AG04449 (cell line): ENCODE data around the gene CARD8.

Experiments used
- CTCF ChIA-PET: fragments of 350-600 bp; formaldehyde crosslinking; extraction: SDS; loops from one replicate; lab custom pipeline; 2021; ENCODE audit warnings: antibody characterized with exemption; lab: Yijun Ruan, JAX
- POLR2A ChIA-PET: fragments of 400-600, 350-600 bp; formaldehyde crosslinking; extraction: SDS; loops from one replicate; lab custom pipeline; 2020; ENCODE audit warnings: antibody characterized with exemption, inconsistent platforms; lab: Yijun Ruan, JAX
- DNase-seq: peaks from one replicate; pipeline ENCODE4 v3.0.0-alpha.2; 2010; ENCODE audit warnings: low read depth, low spot score
- H3K4me3 ChIP-seq: 2 replicates; pipeline ENCODE4 v1.5.1; 2011; ENCODE audit warnings: low read depth, mild to moderate bottlenecking, control low read depth, low read length
- TF ChIP-seq, protein P1 (sequence below): IDR thresholded peaks from one replicate; pipeline ENCODE4 v1.5.1; 2011; ENCODE audit warnings: mild to moderate bottlenecking, moderate library complexity, low read length, control low read depth, inconsistent platforms; ENCODE audit not compliant: insufficient read depth; ENCODE audit errors: missing control alignments

The CARD8 gene

DNA sequence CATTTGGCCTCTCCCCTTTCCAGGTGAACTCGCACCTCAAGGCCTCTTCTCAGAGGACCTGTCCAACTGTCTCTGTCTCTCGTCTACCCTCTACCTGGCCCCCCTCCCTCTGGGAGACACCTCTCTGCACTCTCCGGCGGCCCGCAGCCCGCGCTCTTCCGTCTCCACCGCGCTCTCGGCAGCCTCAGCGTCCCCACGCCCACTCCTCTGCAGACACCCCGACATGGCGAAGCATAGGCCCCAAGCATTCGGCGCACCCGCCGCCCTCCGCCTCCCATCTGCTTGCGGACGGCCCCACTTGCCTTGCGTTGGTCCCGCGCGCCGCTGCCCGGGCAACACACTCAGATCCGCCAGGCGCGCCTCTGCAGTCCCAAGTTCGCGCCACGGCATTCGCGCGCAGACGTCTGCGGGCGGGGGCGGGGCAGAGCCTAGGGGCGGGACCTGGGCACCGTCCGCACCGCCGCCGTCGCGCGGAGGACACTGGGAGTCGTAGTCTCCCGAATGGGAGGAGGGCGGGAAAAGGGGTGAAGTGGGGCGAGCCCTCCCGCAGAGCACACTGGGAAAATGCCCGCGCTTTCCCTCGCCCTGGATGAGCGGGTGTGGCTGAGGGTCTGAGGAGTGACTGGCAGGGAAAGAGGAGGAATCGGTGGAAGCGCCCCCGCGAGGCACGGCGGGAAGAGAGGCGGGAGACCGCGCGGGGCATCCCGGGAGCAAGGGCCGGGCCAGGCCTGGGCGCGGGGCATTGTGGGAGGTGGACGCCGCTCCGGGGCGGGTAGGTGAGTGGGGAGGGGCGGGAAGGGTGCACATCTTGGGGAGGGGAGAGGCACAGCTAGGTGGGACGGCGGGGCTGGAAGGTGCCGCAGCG, 85.5 kb downstream of the CARD8 start, which contains the start of the genes LIG1 and ZSWIM9:
Gene LIG1 (minus strand): TSS at position 406 of the 865 bp plus-strand sequence. CDS start 4,778 bp downstream, outside the sequence.
Gene ZSWIM9 (plus strand): TSS at position 742 of the 865 bp plus-strand sequence. CDS start 1,123 bp downstream, outside the sequence.
- peak within 1 kb of the TSS; percentile 89 for H3K4me3 ChIP-seq
- POLR2A ChIA-PET, result no interaction called here
- CTCF ChIA-PET, result interaction anchor here (0.8 to 1.7 kb wide), 6 partner anchors 8 to 206 kb away, joined by 3 to 5 read pairs (median 3); no protein-coding TSS in a partner anchor
- peak; percentile 64 for DNase-seq
- TF ChIP-seq, protein P1, sequence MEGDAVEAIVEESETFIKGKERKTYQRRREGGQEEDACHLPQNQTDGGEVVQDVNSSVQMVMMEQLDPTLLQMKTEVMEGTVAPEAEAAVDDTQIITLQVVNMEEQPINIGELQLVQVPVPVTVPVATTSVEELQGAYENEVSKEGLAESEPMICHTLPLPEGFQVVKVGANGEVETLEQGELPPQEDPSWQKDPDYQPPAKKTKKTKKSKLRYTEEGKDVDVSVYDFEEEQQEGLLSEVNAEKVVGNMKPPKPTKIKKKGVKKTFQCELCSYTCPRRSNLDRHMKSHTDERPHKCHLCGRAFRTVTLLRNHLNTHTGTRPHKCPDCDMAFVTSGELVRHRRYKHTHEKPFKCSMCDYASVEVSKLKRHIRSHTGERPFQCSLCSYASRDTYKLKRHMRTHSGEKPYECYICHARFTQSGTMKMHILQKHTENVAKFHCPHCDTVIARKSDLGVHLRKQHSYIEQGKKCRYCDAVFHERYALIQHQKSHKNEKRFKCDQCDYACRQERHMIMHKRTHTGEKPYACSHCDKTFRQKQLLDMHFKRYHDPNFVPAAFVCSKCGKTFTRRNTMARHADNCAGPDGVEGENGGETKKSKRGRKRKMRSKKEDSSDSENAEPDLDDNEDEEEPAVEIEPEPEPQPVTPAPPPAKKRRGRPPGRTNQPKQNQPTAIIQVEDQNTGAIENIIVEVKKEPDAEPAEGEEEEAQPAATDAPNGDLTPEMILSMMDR, result peak; percentile 38

DNA sequence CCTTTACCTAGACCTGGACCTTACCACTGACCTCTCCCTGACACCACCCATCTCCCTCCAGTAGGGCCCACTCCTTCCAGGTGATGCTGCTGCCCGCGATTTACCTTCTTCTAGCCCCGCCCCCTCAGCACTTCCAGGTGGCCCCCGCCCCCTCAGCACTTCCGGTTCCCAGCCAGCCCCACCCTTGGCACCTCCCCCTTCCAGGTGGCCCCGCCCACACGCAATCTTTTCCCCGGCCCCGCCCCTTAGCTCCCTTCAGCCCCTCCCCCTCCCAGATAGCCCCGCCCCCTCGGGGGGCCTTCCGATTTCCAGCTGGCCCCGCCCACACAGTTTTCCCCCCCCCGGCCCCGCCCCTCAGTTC, 86.2 kb downstream of the CARD8 start:
- H3K4me3 ChIP-seq, result peak overlapping the region; percentile 89
- no peak for DNase-seq
- TF ChIP-seq, protein P1, result no peak
- ChIA-PET POLR2A (no interaction called here), CTCF (interaction anchor here (1.0 kb wide), 2 partner anchors 63 to 206 kb away, joined by 4 to 5 read pairs; no protein-coding TSS in a partner anchor)

DNA sequence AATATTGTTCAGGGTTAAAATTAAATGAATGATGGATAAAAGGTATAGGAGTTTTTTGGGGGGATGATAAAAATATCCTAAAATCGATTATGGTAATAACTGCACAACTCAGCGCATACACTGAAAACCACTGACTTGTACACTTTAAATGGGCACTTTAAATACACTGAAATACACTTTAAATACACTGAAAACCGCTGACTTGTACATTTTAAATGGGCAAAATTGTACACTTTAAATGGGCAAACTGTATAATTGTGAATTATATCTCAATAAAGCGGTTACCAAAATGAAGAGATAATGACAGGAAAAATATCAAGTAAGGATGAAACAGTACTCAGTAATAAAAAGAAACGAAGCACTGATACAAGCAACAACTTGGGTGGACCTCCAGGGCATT, 87.0 kb downstream of the CARD8 start:
- no peak for DNase-seq
- H3K4me3 ChIP-seq, result no peak overlapping the region
- ChIA-PET CTCF (interaction anchor here (1.0 kb wide), 2 partner anchors 62 to 205 kb away, joined by 4 to 5 read pairs; no protein-coding TSS in a partner anchor), POLR2A (no interaction called here)
- TF ChIP-seq, protein P1, result no peak

DNA sequence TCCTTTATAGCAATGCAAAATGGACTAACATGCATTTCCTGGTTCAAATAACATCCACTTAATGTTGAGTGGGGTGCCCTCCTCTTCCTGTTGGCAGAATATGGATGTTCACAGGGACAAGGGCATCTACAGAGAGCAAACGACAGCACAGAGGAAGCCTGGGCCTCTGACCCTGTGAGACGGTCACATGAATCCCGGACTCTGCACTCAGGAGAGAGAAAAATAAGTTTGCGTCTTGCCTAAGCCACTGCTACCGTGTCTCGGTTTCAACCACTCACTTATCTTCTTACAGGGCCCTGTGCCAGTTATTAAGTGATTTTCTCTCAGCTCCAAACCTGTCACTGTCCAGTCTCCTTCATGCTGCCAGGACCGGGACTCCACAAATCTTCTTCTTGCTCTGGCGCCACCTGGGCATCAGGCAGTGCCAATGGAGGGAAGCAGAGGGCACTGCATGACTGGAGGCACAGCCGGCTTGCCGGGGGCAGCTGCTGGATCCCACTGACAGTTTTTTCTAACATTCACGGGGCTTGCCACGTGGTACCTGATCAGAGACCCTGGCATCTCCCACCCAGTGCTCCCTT, 97.4 kb downstream of the CARD8 start:
- CTCF ChIA-PET, result interaction anchor here (1.1 to 15.4 kb wide), 4 partner anchors 11 to 194 kb away, joined by 3 to 312 read pairs (median 8); no protein-coding TSS in a partner anchor
- DNase-seq, result no peak
- H3K4me3 ChIP-seq, result no peak overlapping the region
- TF ChIP-seq, protein P1, result no peak
- POLR2A ChIA-PET, result no interaction called here
